ENCODE data around the gene TEX10.

TEX10 gene

GRCh38 chr9:100277166-100277979 is 75.4 kb downstream of the TEX10 start:
- no peaks in the 10 kb centered on the region for H3K27me3 ChIP-seq (ENCODE audit: control insufficient read depth in 1 of 2, insufficient read depth in 2 of 2, low read length in 2 of 2)
- H3K9ac ChIP-seq (ENCODE audit: low read depth in 1 of 2, low read length in 2 of 2), result no peak overlapping the region
- no peaks in the 10 kb centered on the region for H3K4me1 ChIP-seq (ENCODE audit: control insufficient read depth in 1 of 2, insufficient read depth in 2 of 2, low read length in 2 of 2)
- H3K27ac ChIP-seq (ENCODE audit: low read depth, low read length), result no peak overlapping the region
- H3K4me3 ChIP-seq (ENCODE audit: low read depth in 1 of 2, low read length in 2 of 2), result no peak overlapping the region
- H3K9me3 ChIP-seq (ENCODE audit: control insufficient read depth in 1 of 2, low read length in 2 of 2), result no peaks in the 10 kb centered on the region
- peaks cover 0 to 5% of the 10 kb centered on the region in 2 donors for H3K36me3 ChIP-seq (ENCODE audit: control insufficient read depth in 1 of 2, insufficient read depth in 2 of 2, low read length in 2 of 2)

DNA sequence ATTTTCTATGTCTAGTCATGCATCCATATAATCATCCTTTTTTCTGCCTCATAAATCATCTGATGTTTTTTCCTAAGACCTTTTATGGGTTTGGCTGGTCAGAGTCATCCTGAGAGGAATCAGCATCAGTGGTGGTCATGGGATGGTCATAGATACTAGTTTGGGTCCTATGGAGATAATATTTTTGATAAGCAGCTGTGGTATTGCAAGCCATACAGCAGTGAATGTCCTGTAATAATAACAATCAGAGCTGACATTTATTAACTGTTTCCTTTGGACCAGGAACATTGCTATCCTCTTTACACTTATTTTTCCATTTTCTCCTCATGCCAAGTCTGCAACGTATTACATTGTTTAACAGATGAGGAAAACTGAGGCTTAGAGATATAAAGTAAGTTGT is 83.1 kb downstream of the TEX10 start:
- Histone ChIP-seq H3K4me1 (ENCODE audit: control insufficient read depth in 1 of 2, insufficient read depth in 2 of 2, low read length in 2 of 2) (no peaks in the 10 kb centered on the region), H3K9ac (ENCODE audit: low read depth in 1 of 2, low read length in 2 of 2) (no peak overlapping the region), H3K27me3 (ENCODE audit: control insufficient read depth in 1 of 2, insufficient read depth in 2 of 2, low read length in 2 of 2) (no peaks in the 10 kb centered on the region), H3K9me3 (ENCODE audit: control insufficient read depth in 1 of 2, low read length in 2 of 2) (no peaks in the 10 kb centered on the region), H3K4me3 (ENCODE audit: low read depth in 1 of 2, low read length in 2 of 2) (no peak overlapping the region), H3K27ac (ENCODE audit: low read depth, low read length) (no peak overlapping the region), H3K36me3 (ENCODE audit: control insufficient read depth in 1 of 2, insufficient read depth in 2 of 2, low read length in 2 of 2) (peaks cover 0 to 10% of the 10 kb centered on the region in 2 donors)

DNA sequence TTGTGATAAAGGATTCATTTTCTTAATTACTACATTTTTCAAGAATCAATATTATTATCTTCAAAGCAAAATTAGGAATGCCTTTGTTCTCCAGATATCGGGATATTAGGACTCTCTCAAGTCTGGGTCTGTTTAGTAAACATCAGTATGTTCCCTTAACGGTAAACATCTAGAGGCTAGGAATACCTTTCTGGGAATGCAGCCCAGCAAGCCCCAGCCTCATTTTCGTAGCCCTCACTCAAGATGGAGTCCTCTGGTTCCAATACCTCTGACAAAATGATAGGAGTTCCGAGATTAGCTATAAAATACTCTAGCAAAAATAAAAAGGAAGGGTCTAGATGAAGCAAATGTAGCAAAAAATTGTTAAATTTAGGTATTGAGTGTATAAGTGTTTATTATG is 84.5 kb downstream of the TEX10 start:
- Histone ChIP-seq H3K27me3 (ENCODE audit: control insufficient read depth in 1 of 2, insufficient read depth in 2 of 2, low read length in 2 of 2) (no peaks in the 10 kb centered on the region), H3K4me1 (ENCODE audit: control insufficient read depth in 1 of 2, insufficient read depth in 2 of 2, low read length in 2 of 2) (no peaks in the 10 kb centered on the region), H3K9me3 (ENCODE audit: control insufficient read depth in 1 of 2, low read length in 2 of 2) (no peaks in the 10 kb centered on the region), H3K27ac (ENCODE audit: low read depth, low read length) (no peak overlapping the region), H3K4me3 (ENCODE audit: low read depth in 1 of 2, low read length in 2 of 2) (no peak overlapping the region), H3K9ac (ENCODE audit: low read depth in 1 of 2, low read length in 2 of 2) (no peak overlapping the region), H3K36me3 (ENCODE audit: control insufficient read depth in 1 of 2, insufficient read depth in 2 of 2, low read length in 2 of 2) (peaks cover 0 to 10% of the 10 kb centered on the region in 2 donors)

- no peak overlapping the region for H3K9ac ChIP-seq (ENCODE audit: low read depth in 1 of 2, low read length in 2 of 2)
- H3K27me3 ChIP-seq (ENCODE audit: control insufficient read depth in 1 of 2, insufficient read depth in 2 of 2, low read length in 2 of 2), result no peaks in the 10 kb centered on the region
- peaks cover 0 to 6% of the 10 kb centered on the region in 2 donors for H3K36me3 ChIP-seq (ENCODE audit: control insufficient read depth in 1 of 2, insufficient read depth in 2 of 2, low read length in 2 of 2)
- H3K9me3 ChIP-seq (ENCODE audit: control insufficient read depth in 1 of 2, low read length in 2 of 2), result no peaks in the 10 kb centered on the region
- no peaks in the 10 kb centered on the region for H3K4me1 ChIP-seq (ENCODE audit: control insufficient read depth in 1 of 2, insufficient read depth in 2 of 2, low read length in 2 of 2)
- H3K4me3 ChIP-seq (ENCODE audit: low read depth in 1 of 2, low read length in 2 of 2), result no peak overlapping the region
- H3K27ac ChIP-seq (ENCODE audit: low read depth, low read length), result no peak overlapping the region
These were observed 85.5 kb downstream of the TEX10 start for GRCh38 chr9:100267211-100267610.
